K562 (cell line): ENCODE data around the gene PLEKHN1. TPM values are rescaled to one million over a fixed set of nuclear protein-coding genes. Genes with fewer than 3 reads are reported as not detected.
A peak's percentile ranks its signal among the peaks of the same experiment; 100 is the strongest.

Source experiments
- CC2D1A ChIP-seq: fragments of 450-650 bp; IDR thresholded peaks from 2 replicates; pipeline ENCODE4 v1.6.1; 2017; ENCODE audit warnings: mild to moderate bottlenecking
- CREM ChIP-seq: IDR thresholded peaks from 2 replicates; pipeline ENCODE4 v1.6.1; 2014; ENCODE audit warnings: antibody characterized with exemption, low read depth
- NR4A1 ChIP-seq, 2 experiments: fragments of 250-450 bp in 1 of 2; fragments of 450-650 bp in 1 of 2; sonication (Bioruptor Pico) in 1 of 2; IDR thresholded peaks; 2 replicates each; pipeline versions ENCODE4 v1.4.0 to v1.6.1; 2016 to 2020; ENCODE audit warnings: mild to moderate bottlenecking in 2 of 2, missing compliant biosample characterization in 1 of 2, missing genetic modification characterization in 1 of 2, moderate library complexity in 1 of 2
- RAD21 ChIP-seq, 2 experiments: fragments of 250-450 bp in 1 of 2; fragments of 450-650 bp in 1 of 2; sonication (Bioruptor Pico) in 1 of 2; formaldehyde crosslinking in 1 of 2; IDR thresholded peaks in 1 of 2; conservative IDR thresholded peaks in 1 of 2; 2 replicates each; pipeline versions ENCODE4 v1.4.0 to v1.8.0; 2020 to 2022; ENCODE audit warnings: mild to moderate bottlenecking in 2 of 2, moderate library complexity in 1 of 2
- RB1 ChIP-seq: fragments of 450-650 bp; IDR thresholded peaks from 2 replicates; pipeline ENCODE4 v1.6.1; 2017; ENCODE audit warnings: low read depth, mild to moderate bottlenecking
- SMC3 ChIP-seq: conservative IDR thresholded peaks from 2 replicates; pipeline ENCODE4 v1.6.1; 2011; ENCODE audit warnings: low read depth, low read length, improper control_type of control experiment; ENCODE audit not compliant: insufficient read depth
- STAG1 ChIP-seq: sonication (generic); formaldehyde crosslinking; IDR thresholded peaks from 2 replicates; pipeline ENCODE4 v1.5.0; 2020; ENCODE audit warnings: missing genetic modification reagents, borderline replicate concordance
- ZNF134 ChIP-seq: fragments of 250-450 bp; sonication (Bioruptor Pico); conservative IDR thresholded peaks from 2 replicates; pipeline ENCODE4 v1.4.0; 2020
- ZNF274 ChIP-seq: IDR thresholded peaks from 2 replicates; pipeline ENCODE4 v1.6.1; 2011; ENCODE audit warnings: low read depth, mild to moderate bottlenecking, low read length, moderate library complexity, borderline replicate concordance
- polyA plus RNA-seq, 8 experiments: library from polyadenylated mRNA; depleted of rRNA in 4 of 8; stranded (reverse) in 5 of 8; unstranded in 3 of 8; fragments of >200 nt; fragmentation: Nextera tagmentation in 2 of 8; fragmentation: Illumina TruSeq in 1 of 8; extraction: Ambion mirVana in 2 of 8; extraction: Trizol in 1 of 8; gene quantifications; 2 replicates each; pipeline versions ENCODE4 v1.2.1 to v1.2.3, GENCODE V29; 2011 to 2014; ENCODE audit warnings: inconsistent platforms in 1 of 8, missing spikeins in 1 of 8
- total RNA-seq, 7 experiments: library from RNA; depleted of rRNA in 6 of 7; stranded (reverse); fragments of >200 nt in 6 of 7; fragmentation: Illumina TruSeq in 2 of 7; extraction: Trizol in 2 of 7; gene quantifications; 2 replicates each; pipeline versions ENCODE4 v1.2.1 to v1.2.3, GENCODE V29; 2011 to 2021; ENCODE audit warnings: low replicate concordance in 1 of 7
- TF ChIP-seq, protein P1 (sequence below): fragments of 200-800 bp; sonication (Bioruptor generic); IDR thresholded peaks from 2 replicates; pipeline ENCODE4 v1.6.1; 2017; ENCODE audit warnings: missing genetic modification characterization, missing compliant biosample characterization
- TF ChIP-seq, protein P2 (sequence below): IDR thresholded peaks from 2 replicates; pipeline ENCODE4 v1.6.1; 2011; ENCODE audit warnings: borderline replicate concordance, low read depth, mild to moderate bottlenecking, moderate library complexity, low read length; ENCODE audit not compliant: insufficient read depth, poor library complexity, severe bottlenecking
- TF ChIP-seq, protein P3 (sequence below): fragments of 250-450 bp; sonication (Bioruptor Pico); IDR thresholded peaks from 2 replicates; pipeline ENCODE4 v1.5.0; 2022; ENCODE audit warnings: mild to moderate bottlenecking

PLEKHN1 gene
- total and polyA plus RNA-seq, 9 of the 15 experiments (the other 6 are each of a cell fraction or from before 2014, with no cell fraction given) = 0.07 to 1.5 (median 0.13) TPM; not detected in 2

DNA sequence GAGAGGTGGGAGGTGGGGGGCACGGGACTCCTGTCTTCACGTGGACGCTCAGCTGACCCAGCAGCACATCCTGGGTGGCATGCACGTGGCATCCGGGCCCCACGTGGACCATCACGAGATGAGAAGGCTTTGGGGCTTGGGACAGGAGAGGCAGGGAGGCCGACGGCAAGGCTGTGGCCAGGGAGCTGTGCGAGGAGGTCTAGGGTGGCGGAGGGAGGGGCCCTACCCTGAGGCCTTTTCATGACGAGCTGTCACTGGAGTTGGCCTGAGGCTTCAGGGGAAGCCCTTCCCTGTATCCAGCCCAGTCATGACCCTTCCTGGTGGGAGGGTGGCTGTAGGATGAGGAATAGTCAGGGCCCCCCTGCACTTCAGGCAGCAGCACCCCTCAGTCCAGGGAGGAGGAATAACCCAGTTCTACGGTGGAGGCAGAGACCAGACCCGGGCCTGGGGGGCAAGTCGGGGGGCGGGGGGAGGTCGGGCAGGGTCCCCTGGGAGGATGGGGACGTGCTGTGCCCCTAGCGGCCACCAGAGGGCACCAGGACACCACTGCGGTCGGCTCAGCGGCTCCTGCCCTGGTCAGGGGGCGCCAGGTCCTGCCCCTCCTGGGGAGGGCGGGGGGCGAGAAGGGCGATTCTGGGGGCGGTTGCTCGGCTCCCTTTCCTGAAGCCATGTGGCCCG is 17.7 kb downstream of the PLEKHN1 start (continued):
- TF ChIP-seq RAD21 (CRISPR knock-in tag; conservative IDR thresholded peaks at IDR 0.05 in 1 of 2, IDR thresholded peaks at IDR 0.05 in 1 of 2) = peak; percentile 68 to 82
- TF ChIP-seq, protein P1, sequence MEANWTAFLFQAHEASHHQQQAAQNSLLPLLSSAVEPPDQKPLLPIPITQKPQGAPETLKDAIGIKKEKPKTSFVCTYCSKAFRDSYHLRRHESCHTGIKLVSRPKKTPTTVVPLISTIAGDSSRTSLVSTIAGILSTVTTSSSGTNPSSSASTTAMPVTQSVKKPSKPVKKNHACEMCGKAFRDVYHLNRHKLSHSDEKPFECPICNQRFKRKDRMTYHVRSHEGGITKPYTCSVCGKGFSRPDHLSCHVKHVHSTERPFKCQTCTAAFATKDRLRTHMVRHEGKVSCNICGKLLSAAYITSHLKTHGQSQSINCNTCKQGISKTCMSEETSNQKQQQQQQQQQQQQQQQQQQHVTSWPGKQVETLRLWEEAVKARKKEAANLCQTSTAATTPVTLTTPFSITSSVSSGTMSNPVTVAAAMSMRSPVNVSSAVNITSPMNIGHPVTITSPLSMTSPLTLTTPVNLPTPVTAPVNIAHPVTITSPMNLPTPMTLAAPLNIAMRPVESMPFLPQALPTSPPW (CRISPR knock-in tag) = peak; percentile 64
- TF ChIP-seq STAG1 (CRISPR knock-in tag) = peak; percentile 80; the same call in 1 of the 2 replicates
- peak; percentile 37; the same call in 1 of the 2 replicates for TF ChIP-seq RB1
- TF ChIP-seq, protein P2, sequence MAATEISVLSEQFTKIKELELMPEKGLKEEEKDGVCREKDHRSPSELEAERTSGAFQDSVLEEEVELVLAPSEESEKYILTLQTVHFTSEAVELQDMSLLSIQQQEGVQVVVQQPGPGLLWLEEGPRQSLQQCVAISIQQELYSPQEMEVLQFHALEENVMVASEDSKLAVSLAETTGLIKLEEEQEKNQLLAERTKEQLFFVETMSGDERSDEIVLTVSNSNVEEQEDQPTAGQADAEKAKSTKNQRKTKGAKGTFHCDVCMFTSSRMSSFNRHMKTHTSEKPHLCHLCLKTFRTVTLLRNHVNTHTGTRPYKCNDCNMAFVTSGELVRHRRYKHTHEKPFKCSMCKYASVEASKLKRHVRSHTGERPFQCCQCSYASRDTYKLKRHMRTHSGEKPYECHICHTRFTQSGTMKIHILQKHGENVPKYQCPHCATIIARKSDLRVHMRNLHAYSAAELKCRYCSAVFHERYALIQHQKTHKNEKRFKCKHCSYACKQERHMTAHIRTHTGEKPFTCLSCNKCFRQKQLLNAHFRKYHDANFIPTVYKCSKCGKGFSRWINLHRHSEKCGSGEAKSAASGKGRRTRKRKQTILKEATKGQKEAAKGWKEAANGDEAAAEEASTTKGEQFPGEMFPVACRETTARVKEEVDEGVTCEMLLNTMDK = peak; percentile 41
- no peak for TF ChIP-seq NR4A1 (CRISPR knock-in tag; IDR thresholded peaks at IDR 0.05)
- TF ChIP-seq NR4A1 (tag; IDR thresholded peaks at IDR 0.05) = no peak
- no peak for TF ChIP-seq ZNF134 (CRISPR knock-in tag)
- 0 out of 2 replicates have a peak, but pooled peaks have one; percentile 39 for TF ChIP-seq CC2D1A
- TF ChIP-seq SMC3 = peak; percentile 79
- peak; percentile 38; the same call in 1 of the 2 replicates for TF ChIP-seq CREM
- TF ChIP-seq, protein P3, sequence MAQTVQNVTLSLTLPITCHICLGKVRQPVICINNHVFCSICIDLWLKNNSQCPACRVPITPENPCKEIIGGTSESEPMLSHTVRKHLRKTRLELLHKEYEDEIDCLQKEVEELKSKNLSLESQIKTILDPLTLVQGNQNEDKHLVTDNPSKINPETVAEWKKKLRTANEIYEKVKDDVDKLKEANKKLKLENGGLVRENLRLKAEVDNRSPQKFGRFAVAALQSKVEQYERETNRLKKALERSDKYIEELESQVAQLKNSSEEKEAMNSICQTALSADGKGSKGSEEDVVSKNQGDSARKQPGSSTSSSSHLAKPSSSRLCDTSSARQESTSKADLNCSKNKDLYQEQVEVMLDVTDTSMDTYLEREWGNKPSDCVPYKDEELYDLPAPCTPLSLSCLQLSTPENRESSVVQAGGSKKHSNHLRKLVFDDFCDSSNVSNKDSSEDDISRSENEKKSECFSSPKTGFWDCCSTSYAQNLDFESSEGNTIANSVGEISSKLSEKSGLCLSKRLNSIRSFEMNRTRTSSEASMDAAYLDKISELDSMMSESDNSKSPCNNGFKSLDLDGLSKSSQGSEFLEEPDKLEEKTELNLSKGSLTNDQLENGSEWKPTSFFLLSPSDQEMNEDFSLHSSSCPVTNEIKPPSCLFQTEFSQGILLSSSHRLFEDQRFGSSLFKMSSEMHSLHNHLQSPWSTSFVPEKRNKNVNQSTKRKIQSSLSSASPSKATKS = no peak
- no peak for TF ChIP-seq ZNF274
